HG03460 (cell line): ENCODE measurements around the gene PAX3.
"Not testable (repeated sequence)": the region's sequence is repeated elsewhere in the genome, so short reads cannot be mapped to it uniquely, and the experiment has no call there.

Source experiments
- ATAC-seq: cut with Tn5 transposase; IDR thresholded peaks from one replicate; pipeline ENCODE4 v1.9.1; 2021; ENCODE audit not compliant: unreplicated experiment

The PAX3 gene

DNA sequence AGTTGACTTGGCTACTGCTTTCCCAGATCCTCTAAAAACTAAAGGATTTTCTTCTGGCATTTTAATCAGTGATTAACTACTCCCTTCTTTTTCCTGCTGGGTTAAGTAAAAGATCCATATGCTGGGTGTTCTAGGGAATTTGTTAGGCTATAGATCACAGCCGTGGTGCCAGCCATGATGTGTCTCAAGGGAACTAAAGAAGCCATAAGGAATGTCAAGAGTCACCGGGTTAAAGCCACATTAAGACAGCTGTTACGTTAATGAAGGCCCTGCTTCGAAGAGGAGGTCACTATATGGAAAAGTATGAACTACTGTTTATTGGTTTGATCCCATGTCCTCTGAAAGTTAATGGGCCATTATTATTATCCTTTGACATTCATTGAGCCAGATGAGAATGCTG, 70.7 kb downstream of the PAX3 start:
- no peak for ATAC-seq

DNA sequence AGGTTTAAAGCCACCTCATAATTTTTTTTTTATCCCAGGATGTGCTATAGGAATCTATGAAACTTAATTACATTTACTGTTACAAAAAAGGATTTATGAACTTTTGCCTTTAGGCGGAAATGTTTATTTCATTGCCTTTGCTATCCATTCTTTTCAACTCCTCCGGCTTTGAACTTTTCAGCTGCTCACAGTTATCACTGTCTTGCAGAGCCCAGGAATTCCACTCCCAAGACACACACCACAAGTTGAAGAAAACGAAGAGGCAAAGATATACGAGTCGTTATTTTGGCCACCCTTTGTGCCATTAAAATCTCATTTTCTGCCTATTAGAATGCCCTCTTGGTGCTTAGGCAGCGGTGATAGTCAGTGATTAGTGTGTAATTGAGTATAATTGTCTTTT, 80.0 kb downstream of the PAX3 start:
- ATAC-seq: no peak

DNA sequence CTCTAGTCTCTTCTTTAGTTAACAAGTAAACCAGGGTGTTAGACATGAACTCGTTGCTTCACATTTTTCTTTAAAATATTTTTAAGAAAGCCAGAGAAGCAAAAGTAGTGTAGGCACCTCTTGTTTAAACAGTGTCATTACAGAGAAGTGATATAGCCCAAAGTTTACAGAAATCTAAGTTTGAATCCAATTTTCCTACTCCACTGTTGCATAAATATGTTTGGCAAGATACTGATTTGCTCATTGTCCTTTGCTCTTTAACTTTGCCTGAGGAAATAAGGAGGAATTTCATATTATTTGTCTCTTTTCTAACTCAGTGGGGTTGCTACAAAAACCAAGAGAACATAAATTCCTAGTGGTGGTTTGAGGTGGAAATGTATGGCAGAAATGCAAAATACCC, 81.1 kb downstream of the PAX3 start:
- no peak for ATAC-seq

DNA sequence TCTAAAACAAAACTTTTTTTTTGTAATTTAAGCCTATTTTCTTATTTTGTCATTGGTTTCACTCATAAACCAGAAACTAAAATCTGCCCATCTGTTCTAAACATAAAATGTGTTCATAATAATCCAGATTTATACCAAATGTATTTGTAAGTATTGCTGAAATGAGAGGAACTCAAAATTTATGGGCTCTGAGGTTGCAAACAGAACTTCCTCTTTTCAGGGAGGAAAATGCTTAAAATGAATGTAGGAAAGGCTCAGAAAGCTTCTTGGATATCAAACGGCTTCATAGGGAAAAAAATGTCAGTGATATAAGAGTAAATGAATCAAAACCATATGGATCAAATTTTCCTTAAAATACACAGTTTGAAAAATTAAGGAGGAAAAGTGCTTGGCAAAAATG, 83.9 kb downstream of the PAX3 start:
- no peak for ATAC-seq

DNA sequence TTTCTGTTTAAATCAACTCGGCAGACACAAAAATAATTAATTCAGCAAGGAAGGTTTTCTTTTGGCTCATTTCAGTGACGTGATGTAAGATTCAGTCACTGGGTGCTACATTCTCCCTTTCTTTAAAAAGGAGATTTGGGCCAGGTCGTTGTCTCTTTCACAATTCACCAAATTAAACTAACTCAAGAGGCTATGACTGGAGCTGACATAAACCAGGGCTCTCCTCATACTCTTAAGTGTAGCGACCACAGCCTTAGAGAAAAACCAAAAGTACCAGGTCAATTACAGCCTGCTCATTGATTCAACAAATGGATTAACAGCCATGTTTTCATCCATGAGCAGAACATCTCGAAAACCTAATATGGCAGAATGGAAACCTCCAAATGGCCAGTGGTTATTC, 85.7 kb downstream of the PAX3 start:
- no peak for ATAC-seq

DNA sequence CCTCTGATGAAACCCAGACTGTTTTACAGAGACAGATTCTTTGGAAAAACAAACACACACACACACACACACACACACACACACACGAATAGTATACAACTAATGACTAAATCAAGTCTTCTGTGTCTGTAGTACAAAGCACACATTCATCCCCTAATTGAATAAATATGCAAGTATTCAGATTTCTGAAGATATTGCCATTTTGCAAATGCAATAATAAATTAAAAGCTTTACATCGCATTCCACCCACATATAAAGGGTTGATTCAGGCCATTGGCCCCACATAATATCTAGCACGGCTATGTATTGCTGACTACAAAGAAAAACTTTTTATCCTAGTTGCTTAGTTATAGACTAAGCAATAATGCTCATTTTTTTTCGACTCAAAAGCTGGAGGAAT, 86.2 kb downstream of the PAX3 start:
- no peak for ATAC-seq

DNA sequence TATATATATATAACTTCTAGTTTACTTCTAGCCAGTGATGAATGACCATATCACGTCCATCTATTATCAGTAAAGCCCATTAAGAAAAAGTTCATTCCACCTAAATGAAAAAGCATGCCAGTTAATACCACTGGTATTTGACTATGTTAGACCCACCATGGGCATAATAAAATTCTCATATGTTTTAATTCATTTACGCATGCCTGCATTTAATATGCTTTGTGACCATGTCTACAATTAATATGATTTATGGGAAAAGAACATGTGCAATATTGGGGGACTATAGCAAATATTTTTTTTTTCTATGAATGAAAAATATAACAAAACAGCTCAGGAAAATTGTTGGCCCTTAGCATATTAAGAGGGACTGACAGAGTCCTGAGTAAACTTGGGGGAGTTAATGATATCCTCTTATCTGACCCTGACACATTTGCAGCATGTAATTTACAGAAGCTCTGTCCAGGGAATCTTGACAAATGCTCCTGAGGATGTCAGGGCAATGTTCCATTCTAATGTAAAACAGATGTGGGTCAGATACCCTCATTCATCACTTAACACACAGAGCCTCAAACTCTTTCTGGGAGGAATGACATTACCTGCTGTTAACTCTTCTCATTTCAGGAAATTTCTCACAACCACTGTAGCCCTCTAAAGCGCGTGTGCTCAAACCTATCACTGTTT, 90.6 kb downstream of the PAX3 start:
- ATAC-seq: no peak

DNA sequence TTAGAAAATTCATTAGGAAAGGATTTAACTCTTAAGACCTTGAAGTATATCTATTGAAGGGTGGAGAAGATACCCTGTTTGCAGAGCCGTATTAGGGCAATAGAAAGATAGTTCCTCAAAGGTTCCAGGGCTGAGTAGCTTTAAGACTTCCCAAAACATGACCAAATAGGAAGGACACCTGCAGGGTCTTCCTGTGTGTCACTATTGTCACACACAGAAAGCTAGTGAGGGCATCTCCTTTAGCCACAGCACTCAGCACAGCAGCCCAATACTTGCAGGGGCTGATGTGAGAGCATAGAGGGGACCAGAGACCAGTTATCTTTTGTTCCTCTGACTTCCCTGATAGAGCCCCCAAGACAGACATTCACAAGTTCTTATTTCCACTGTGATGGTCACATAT, 93.7 kb downstream of the PAX3 start:
- no peak for ATAC-seq

DNA sequence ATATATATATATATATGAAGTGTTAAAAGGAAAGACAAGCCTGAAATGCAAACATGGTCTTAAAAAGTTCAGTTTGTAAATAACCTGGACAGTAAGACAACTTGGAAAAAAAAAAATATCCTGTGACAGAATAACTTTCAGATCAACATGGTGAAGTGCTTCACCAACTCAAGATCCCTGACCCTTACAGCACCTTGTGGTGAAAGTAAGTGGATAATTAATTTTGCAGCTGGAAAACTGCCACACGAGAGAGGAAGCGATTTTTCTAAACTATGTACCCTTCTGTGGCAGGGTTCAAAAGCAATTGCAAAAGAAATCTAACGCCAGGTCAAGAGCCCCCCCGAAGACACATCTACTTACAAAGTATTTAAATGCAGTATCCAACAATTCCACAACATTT, 95.8 kb downstream of the PAX3 start:
- ATAC-seq: no peak

DNA sequence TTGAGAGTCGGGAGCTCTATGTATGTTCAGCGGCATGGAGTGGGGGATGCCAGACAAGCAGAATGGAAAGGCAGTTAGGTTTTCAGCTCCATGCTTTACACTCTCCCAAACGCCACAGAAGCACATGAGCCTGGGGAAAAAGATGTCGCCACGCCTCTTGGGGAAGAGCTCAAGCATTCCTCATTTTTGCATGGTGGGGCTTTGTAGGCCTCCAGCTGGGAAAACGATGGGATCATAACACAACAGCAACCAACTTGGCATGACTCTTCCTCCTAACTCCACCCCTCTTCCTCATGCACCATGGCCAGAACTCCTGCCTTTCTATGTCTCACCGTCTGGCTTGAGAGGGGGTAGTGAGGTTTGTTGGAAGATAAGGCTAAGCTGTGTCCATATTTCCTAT, 102.6 kb downstream of the PAX3 start:
- ATAC-seq: no peak

DNA sequence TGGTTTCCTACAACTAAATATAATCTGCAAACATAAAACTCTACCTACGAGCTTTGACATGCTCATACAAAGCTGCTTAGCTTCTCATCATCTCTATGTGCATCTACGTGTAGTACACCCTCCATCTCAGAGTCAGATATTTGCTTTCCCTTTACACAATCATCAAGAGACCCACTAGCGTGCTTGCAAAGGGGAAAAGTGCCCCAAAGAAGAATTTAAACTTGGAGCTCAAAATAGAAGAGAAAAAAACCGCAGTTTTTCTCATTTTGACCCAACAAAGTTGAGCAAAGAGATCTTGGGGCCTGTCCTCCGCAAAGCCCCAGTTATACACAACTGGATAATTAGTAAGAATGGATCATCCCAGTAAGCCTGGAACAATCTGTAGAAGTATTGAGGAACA, 104.1 kb downstream of the PAX3 start:
- ATAC-seq: no peak

DNA sequence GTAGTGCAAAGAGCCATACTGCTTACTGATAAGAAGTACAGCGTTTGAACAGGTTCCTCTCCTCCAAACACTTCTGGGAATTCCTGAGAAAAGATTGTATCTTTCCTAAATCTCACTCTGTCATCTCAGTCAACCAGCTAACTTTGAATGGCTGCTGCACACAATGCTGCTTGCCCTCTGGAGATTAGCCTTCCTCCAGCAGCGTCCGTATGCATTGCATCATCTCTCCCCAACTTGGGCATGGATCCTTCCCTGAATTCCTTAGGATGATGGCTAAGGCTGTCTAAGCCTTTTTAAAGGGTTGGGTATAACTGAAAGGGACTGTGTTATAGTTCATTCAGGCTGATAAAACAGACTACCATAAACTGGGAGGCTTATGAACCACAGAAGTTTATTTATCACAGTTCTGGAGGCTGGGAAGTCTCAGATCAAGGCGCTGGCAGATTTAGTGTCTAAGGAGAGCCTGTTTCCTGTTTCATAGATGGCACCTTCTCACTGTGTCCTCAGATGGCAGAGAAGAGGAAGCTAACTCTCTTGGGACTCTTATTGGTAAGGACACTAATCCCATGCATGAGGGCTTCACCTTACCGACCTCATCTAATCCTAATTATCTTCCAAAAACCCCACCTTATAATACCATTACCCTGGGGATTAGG, 105.3 kb downstream of the PAX3 start:
- ATAC-seq: no peak

DNA sequence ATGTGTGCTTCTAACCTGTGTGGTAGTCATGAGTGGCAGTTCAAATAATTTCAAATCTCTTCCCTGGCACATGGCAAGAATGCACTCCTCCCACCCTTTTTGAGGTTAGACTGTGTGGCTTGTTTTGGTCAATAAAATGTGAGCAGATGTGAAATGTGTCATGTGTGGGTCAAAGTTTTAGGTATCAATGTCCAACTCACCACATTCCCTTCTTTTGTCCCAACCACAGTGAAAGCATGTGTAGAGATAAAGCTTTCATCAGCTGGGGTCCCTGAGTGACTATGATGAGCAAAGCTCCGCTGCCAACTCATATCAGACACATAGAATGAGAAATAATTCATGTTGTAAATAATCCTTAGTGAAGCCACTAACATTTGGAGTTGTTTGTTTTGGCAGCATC, 118.2 kb downstream of the PAX3 start:
- ATAC-seq: no peak

DNA sequence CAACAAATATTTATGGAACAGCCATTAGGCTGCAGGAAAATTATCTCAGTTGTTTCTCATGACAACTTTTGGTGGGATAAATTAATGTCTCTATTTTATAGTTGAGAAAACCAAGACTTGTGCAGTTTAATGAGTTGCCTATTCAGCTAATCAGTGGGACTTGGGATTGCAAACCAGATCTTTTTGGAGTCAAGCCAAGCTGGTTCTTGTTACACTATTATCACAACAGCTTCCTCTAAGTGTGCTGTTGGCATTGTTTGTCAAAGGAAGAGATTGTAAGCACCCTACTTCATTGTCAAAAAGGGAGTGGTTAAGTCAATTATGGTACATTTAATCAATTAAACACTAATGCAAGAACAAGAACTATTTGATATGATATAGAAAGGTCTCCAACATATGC, 119.2 kb downstream of the PAX3 start:
- ATAC-seq: no peak

DNA sequence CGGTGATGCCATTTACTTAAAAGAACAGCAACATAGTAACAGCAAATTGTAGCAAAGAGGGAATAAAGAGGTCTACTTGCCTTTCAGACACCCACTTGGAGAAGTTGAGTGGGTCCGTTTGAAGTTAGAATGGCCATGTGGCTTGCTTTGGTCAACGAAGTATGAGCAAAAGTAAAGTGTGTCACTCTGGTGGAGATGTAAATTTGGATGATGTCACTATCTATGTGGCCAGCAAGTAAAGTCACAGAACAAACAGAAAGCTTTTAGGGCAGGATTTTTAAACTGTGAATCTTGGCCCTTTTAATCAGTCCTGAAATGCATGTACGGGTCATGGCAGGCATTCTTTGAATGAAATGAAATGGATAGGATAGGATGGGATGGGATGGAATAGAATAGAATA, 120.3 kb downstream of the PAX3 start:
- no peak for ATAC-seq

DNA sequence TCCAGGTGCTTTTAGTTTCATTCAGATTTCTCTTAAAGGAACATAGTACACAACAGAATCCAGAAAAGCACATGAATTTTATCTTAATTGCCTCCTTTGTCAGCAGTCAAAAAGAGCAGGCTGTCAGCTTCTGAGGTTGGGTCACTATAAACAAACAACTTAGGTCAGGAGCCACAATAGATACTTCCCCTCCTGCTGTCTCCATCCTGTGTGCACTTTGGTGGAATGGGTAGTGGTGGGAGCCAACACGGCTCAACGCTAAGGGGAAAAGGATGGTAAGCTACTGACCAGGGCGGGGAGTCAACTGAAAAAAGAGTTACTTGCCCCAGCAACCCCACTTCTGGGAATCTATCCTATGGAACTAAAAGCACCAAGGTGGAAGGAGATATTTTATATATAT, 121.9 kb downstream of the PAX3 start:
- ATAC-seq: no peak

DNA sequence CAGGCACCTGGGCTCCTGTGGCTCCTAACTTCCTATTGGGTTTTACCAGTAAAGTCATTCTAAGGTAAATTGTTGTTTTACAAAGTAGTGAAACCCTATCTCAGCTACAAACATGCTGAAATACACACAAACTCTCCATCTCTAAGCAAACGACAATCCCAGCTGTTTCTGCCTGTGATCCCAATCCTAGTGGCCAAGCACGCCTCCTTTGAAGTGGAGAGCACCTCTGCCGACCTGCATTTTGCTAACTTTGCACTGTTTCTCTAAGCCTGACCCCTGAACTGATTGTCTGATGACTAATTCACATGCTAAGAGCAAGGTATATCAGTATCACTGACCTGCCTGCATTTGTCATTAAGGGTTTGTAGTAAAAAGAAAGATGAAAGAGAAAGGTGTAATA, 124.3 kb downstream of the PAX3 start:
- ATAC-seq: no peak

DNA sequence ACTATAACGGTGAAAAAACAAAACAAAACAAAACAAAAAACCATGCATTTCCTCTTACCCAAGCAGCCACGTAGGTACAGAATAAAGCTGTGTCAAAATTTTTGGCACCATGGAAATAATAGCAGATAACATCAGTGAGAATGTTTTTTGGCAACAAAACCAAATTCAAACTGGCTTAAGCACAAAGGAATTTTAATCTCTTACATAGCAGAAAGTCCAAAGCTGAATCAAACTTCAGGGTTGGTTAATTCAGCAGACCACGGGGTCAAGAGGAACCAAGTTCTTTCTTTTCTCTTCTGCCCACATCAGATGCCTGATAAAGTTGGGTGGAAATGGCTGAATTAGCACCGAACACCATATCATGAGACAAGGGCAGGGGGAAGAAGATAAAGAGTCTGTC, 129.5 kb downstream of the PAX3 start:
- ATAC-seq: no peak

DNA sequence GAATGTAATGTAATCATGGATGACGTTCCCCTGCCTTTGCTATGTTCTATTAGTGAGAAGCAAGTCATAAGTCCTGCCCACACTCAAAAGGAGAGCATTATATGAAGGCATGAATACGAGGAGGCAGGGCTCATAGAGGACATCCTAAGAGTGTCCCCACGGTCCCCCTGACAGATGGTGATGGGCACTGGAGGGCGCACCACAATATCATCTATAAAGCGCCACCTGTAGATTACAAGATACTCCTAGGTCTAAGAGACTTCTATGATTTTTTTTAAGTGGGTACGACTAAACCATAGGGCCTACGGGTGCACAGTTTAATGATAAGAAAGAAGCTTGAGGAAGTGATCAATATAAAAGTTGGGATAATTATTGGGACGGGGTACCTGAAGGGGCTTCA, 131.0 kb downstream of the PAX3 start:
- no peak for ATAC-seq

DNA sequence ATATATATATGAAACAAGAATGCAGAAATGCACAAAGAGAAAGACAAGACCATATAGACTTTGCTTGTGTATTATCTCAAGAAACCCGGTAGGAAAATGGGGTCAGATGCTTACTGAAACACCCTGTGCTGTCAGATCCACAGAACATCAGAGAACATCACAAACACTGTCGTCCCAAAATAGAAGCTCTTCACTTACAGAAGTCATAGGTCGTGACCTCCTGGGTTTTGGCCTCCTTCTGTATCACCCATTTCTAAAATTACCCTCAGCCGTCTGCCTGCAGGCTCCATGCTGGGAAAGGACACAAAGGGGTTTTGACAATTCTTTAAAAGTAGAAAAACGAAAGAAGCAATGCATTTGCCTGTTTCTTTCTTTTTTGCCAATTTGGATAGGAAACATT, 137.9 kb downstream of the PAX3 start:
- ATAC-seq: no peak

DNA sequence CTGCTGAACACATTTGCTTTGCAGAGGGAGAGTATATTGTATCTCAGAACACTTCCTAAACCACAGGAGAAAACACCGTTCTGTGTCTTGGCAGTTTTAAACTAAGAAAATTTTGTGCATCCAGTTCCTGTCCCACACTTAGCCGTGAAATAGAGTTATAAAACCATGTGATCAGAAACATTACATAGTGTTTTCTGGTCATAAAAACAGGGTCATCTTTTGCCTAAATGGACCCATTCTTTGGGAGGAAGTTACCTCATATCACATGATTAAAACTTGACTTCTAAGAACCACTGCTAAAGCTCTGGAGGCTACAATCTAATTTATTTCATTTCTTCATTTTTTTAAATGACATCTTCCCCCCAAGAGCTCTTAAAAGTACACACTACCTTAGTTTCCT, 138.7 kb downstream of the PAX3 start:
- ATAC-seq: no peak

DNA sequence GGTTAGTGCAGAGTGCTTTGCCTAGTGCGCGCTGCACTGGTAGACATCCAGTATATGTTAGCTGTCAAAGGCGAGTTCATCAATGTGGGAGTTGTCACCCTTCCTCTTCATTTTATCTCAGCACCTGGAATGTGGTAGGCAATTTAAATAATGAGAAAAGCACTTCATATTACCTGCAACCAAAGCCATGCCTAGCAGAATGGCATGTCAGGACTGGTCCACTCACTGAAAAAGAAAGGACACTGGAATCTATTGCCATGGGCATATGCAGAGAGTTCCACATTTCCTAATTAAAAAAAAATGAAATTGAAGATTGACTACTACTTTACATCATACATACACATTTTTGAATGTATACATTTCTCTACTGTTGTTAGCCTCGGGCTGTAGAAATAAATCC, 139.6 kb downstream of the PAX3 start:
- no peak for ATAC-seq

DNA sequence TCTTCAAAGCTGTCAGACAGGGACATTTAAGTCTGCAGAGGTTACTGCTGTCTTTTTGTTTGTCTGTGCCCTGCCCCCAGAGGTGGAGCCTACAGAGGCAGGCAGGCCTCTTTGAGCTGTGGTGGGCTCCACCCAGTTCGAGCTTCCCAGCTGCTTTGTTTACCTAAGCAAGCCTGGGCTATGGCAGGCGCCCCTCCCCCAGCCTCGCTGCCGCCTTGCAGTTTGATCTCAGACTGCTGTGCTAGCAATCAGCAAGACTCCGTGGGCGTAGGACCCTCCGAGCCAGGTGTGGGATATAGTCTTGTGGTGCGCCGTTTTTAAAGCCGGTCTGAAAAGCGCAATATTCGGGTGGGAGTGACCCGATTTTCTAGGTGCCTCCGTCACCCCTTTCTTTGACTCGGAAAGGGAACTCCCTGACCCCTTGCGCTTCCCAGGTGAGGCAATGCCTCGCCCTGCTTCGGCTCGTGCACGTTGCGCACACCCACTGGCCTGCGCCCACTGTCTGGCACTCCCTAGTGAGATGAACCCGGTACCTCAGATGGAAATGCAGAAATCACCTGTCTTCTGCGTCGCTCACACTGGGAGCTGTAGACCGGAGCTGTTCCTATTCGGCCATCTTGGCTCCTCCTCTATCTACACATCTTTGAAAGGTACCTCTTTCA, 143.7 kb downstream of the PAX3 start:
- ATAC-seq: not testable (repeated sequence)
